ENCODE results near the gene ZFP36L1.

Gene ZFP36L1

GRCh38 chr14:68795597-68796417 is 2.9 kb upstream of the ZFP36L1 start:
- DNase-seq (ENCODE audit: low read depth in 2 of 2), result peak; percentile 70 to 72

- DNase-seq (ENCODE audit: low read depth in 2 of 2), result no peak
These were observed 2.2 kb upstream of the ZFP36L1 start for GRCh38 chr14:68794851-68795596.

GRCh38 chr14:68794130-68794850 is 1.4 kb upstream of the ZFP36L1 start:
- DNase-seq (ENCODE audit: low read depth in 2 of 2), result peak; percentile 74 to 84

GRCh38 chr14:68793734-68794129 is 865 bp upstream of the ZFP36L1 start:
- no peak for DNase-seq (ENCODE audit: low read depth in 2 of 2)

- DNase-seq (ENCODE audit: low read depth in 2 of 2), result no peak
These were observed 239 bp downstream of the ZFP36L1 start for GRCh38 chr14:68792678-68792978.

DNA sequence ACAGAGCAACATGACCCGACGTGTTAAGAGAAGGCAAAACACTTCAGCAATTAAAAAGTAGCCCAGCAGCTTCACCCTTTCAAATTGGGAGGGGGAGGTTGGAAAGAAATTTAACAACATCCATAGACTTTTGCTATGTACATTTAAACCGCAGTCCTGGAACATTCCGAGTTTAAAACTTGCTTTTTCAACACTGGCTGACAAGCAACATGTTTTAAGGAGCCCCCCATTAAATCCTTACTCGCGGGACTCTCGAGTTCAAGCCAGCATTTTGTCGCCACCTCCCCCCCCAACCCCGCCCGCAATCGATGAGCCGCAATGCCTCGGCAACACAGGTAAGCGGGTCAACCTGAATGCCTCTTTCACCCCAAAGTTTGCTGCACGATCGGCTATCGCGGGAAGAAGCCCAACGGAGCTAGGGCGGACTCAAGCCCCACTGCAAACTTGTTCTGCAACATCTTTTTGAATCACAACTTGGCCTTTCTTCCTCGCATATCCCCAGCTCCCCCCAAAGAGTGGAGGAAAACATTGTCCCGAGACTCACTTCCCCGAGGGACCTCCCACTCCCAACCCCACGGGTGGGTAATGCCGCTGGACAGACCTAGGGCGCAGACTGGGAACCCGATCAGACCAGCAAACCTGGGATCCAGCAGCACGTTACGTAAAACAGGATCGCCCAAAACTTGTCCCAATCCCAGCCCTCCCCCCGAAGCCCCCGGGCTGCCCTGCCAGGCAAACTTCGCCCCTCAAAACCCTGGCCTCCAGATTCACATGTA is 777 bp downstream of the ZFP36L1 start:
- DNase-seq (ENCODE audit: low read depth in 2 of 2), result no peak

- no peak for DNase-seq (ENCODE audit: low read depth in 2 of 2)
These were observed 1.6 kb downstream of the ZFP36L1 start for GRCh38 chr14:68791078-68791901.

- peak; percentile 67 to 69 for DNase-seq (ENCODE audit: low read depth in 2 of 2)
These were observed 2.2 kb downstream of the ZFP36L1 start for GRCh38 chr14:68790644-68791077.

DNA sequence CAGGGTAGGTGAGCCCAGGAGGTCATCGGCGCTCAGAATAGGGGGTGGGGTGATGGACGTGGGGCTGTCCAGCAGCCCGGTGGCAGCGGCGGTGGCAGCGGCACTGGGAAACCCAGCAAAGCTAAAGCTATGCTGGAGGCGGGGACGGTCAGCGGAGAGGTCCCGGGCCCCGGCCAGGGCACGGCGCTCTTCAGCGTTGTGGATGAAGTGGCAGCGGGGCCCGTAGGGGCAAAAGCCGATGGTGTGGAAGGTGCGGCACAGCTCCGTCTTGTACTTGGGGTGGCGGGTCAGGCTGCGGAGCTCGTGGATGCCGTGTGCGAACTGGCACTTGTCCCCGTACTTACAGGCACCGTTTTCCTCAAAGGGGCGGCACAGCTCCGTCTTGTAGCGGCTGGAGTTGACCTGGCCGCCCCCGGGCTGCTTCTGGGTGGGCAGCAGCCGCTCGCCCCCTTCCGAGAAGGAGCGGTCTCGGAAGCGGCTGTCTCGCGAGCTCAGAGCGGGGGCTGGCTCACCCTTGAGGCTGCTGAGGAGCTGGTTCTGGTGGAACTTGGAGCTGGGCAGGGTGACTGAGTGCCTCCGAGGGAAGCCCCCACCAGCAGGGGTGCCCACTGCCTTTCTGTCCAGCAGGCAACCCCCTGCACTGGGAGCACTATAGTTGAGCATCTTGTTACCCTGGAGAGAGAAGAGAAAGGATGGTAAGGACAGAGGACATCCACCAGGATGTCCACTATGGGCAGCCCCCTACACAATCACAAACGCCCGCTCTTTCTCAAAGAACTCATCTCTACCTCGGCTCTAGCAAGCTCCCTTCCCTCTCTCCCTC is 2.8 kb downstream of the ZFP36L1 start:
- no peak for DNase-seq (ENCODE audit: low read depth in 2 of 2)

GRCh38 chr14:68788996-68789820 is 3.7 kb downstream of the ZFP36L1 start:
- DNase-seq (ENCODE audit: low read depth in 2 of 2), result peak; percentile 75 to 80

GRCh38 chr14:68788275-68788995 is 4.4 kb downstream of the ZFP36L1 start:
- no peak for DNase-seq (ENCODE audit: low read depth in 2 of 2)

- no peak for DNase-seq (ENCODE audit: low read depth in 2 of 2)
These were observed 5.5 kb downstream of the ZFP36L1 start for GRCh38 chr14:68787092-68787992.

- no peak for DNase-seq (ENCODE audit: low read depth in 2 of 2)
These were observed 6.3 kb downstream of the ZFP36L1 start for GRCh38 chr14:68786491-68787091.

DNA sequence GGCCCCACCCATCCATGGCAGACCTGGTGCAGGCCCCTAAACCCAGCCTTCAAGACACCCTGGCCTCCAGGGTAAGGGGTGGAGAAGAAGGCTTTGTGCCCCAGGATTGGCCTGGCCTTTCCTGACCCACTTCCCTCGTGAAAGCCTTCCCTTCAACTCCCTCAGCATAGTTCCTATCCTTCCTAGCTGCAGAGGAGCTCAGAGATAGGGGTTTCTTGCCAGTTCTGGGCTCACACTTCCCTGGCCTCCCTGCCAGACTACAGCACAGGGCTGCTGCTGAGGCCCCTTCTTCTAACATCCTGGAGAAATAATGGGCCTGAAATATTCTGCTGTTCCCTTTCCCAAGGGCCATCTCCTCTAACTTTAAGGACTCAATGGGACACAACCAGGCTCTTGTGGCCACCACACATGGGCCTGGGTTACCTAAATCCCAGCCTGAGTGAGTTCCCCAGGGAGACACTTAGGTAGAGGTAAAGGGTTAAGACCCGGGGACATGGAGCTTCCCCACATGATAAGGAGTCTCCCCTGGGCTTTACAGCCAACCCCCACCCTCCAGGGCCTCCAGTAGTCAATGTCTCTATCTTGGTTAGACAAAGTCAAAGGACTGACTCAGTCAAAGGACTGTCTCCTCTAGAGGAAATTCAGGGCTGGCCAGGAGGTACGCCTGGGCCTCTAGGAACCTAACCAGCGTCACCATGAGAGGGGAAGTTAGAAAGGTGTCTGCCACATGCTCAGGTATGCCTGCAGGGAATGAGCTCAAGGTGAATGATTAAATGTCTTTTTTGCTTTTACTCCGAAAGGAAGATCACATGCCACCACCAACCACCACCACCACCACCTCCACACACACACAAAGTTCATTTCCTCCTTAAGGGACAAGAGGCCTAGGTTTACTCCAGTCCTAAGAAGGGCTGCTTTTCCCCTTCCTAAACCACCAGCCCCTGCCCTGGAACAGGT is 7.1 kb downstream of the ZFP36L1 start:
- DNase-seq (ENCODE audit: low read depth in 2 of 2), result no peak

DNA sequence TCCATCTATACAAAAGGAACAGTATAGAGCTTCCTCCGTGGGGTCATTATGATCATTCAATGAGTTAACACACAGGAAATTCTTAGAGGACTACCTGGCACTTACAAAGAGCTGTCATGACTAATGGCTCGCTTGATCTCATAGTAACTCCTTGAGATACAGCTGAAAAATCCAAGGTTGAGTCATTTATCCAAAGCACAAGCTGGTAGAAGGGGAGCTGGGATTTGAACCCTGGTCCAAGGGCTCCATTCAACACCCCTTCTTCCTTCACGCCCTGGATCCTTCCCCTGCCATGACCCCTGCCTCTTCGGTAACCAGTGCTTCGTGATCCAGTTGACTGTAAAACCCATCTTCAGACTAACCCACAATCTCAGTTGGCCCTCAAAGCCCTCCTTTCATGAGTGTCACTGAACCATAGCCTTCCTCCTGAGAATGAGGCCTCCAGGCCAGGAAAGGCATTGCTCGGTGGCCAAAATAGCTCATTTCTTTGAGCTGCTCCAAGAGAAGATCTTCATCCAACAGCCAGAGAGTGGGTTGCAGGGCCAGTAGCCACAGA is 7.8 kb downstream of the ZFP36L1 start:
- DNase-seq (ENCODE audit: low read depth in 2 of 2), result no peak
